Activated CD4-positive, alpha-beta memory T cell treated with anti-CD3 and anti-CD28 coated beads, Interleukin-2, amount 10 ng/mL, durations not matched to agents 7 days and 5 days (primary cell): ENCODE measurements around the gene CRIM1. TPM values are rescaled to one million over a fixed set of nuclear protein-coding genes. Genes with fewer than 3 reads are reported as not detected.

Experiments
- CTCF ChIA-PET: fragments of 350-600 bp; sonication (Branson Sonifier 250); formaldehyde crosslinking; loops from one replicate; lab custom pipeline; 2021; ENCODE audit warnings: antibody characterized with exemption, inconsistent platforms; lab: Charles Lee
- POLR2A ChIA-PET: fragments of 350-600 bp; sonication (Branson Sonifier 250); formaldehyde crosslinking; loops from one replicate; lab custom pipeline; 2021; ENCODE audit warnings: antibody characterized with exemption; lab: Charles Lee
- DNase-seq: peaks from one replicate; pipeline ENCODE4 v3.0.0-alpha.2; 2020
- H3K27ac Mint-ChIP-seq: one replicate; pipeline ENCODE4 v1.8.0; 2021; ENCODE audit warnings: mild to moderate bottlenecking, mixed read lengths
- H3K27me3 Mint-ChIP-seq: one replicate; pipeline ENCODE4 v1.8.0; 2021; ENCODE audit warnings: mixed read lengths
- H3K36me3 Mint-ChIP-seq: one replicate; pipeline ENCODE4 v1.8.0; 2021; ENCODE audit warnings: low read depth, mixed read lengths
- H3K4me1 Mint-ChIP-seq: one replicate; pipeline ENCODE4 v1.8.0; 2021; ENCODE audit warnings: mixed read lengths
- H3K4me3 Mint-ChIP-seq: one replicate; pipeline ENCODE4 v1.8.0; 2021; ENCODE audit warnings: mild to moderate bottlenecking, mixed read lengths
- H3K9me3 Mint-ChIP-seq: one replicate; pipeline ENCODE4 v1.8.0; 2021; ENCODE audit warnings: mixed read lengths
- total RNA-seq, 2 experiments: library from RNA; stranded (reverse); gene quantifications; one replicate each; pipeline ENCODE4 v1.2.3, GENCODE V29; 2021

CRIM1 gene
- total RNA-seq, 2 experiments from 2014 or later: 5.4 to 6.6 TPM

- H3K9me3 Mint-ChIP-seq: no peaks in the 10 kb centered on the region
- POLR2A ChIA-PET: interaction anchor here (1.7 kb wide), 1 partner anchor 15 kb away, joined by 5 read pairs; the partner anchor contains the start of gene FEZ2
- DNase-seq: no peak
These were observed 227.0 kb downstream of the CRIM1 start for GRCh38 chr2:36582538-36582937.

DNA sequence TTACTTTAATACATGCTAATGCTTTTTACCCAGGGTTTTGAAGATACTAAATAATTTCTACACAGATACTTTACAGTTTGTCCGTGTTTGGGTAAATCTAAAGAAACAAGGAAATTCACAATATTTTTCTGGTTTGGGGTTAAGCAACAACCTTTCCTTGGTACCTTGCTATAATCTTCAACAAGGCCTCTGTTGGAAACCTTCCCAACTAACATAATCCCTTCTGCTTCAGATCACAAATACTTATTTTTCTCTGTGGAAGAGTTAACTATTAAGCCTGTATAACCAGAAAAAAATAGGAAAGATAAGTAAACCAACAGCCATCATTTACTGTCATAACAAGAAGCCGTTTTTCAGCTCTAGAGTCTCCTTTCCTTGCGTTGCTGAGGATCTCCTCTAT, 227.4 kb downstream of the CRIM1 start:
- H3K27me3 Mint-ChIP-seq: no peaks in the 10 kb centered on the region
- H3K4me1 Mint-ChIP-seq: peaks cover 10% of the 10 kb centered on the region
- POLR2A ChIA-PET: interaction anchor here (1.7 kb wide), 1 partner anchor 15 kb away, joined by 5 read pairs; the partner anchor contains the start of gene FEZ2
- H3K4me3 Mint-ChIP-seq: no peak overlapping the region
- no peaks in the 10 kb centered on the region for H3K9me3 Mint-ChIP-seq
- no peak overlapping the region for H3K27ac Mint-ChIP-seq
- CTCF ChIA-PET: interaction anchor here (0.9 kb wide), 1 partner anchor 35 kb away, joined by 4 read pairs; no protein-coding TSS in a partner anchor
- DNase-seq: no peak
- peaks cover 80% of the 10 kb centered on the region for H3K36me3 Mint-ChIP-seq

More at GRCh38 chr2:36582538-36582937, 227.0 kb downstream of the CRIM1 start:
- Mint-ChIP-seq H3K27ac (no peak overlapping the region), H3K4me3 (no peak overlapping the region), H3K27me3 (no peaks in the 10 kb centered on the region), H3K36me3 (peaks cover 85% of the 10 kb centered on the region), H3K4me1 (peaks cover 10% of the 10 kb centered on the region)
- CTCF ChIA-PET: no interaction called here

DNA sequence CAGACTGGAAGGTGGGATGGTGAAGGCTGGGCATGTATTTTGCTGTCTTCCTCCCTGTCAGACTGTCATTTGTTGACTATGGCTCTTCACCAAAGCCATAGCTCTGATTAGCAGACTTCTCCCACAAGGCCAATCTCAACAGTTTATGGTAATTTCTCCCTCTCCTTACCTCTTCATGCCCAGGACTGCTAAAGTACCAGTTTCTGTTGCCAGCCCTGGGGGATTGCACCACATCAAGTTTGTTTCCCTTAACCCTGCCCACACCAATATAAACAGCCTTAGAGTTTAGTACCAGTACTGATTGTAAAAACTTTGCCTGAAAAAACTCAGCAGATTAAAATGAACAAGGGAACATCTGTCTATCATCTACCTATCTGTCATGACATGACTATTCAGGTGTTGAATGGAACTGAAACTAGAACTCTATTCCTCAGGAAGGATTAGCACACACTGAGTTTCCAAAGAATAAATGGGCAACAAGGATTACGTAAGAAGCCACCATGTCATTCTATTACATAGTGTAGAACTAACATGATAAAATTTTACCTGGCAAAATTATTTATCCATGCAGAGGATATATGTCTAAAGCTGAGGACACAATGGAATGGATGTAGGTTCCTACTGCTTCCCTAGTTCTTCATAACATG, 228.7 kb downstream of the CRIM1 start:
- no peaks in the 10 kb centered on the region for H3K27me3 Mint-ChIP-seq
- CTCF ChIA-PET: no interaction called here
- no peaks in the 10 kb centered on the region for H3K4me1 Mint-ChIP-seq
- no peak for DNase-seq
- POLR2A ChIA-PET: interaction anchor here (1.7 kb wide), 1 partner anchor 14 kb away, joined by 5 read pairs; the partner anchor contains the start of gene FEZ2
- H3K9me3 Mint-ChIP-seq: no peaks in the 10 kb centered on the region
- H3K4me3 Mint-ChIP-seq: no peak overlapping the region
- peaks cover 71% of the 10 kb centered on the region for H3K36me3 Mint-ChIP-seq
- no peak overlapping the region for H3K27ac Mint-ChIP-seq

GRCh38 chr2:36586672-36587071, 231.1 kb downstream of the CRIM1 start:
- H3K27me3 Mint-ChIP-seq: no peaks in the 10 kb centered on the region
- CTCF ChIA-PET: no interaction called here

GRCh38 chr2:36587101-36587500, 231.5 kb downstream of the CRIM1 start:
- Mint-ChIP-seq H3K36me3 (peaks cover 50% of the 10 kb centered on the region), H3K27ac (no peak overlapping the region), H3K27me3 (no peaks in the 10 kb centered on the region), H3K4me1 (no peaks in the 10 kb centered on the region), H3K4me3 (no peak overlapping the region), H3K9me3 (no peaks in the 10 kb centered on the region)
- CTCF ChIA-PET: interaction anchor here (0.7 kb wide), 1 partner anchor 9 kb away, joined by 3 read pairs; no protein-coding TSS in a partner anchor
- POLR2A ChIA-PET: no interaction called here
- no peak for DNase-seq

More at GRCh38 chr2:36586672-36587071, 231.1 kb downstream of the CRIM1 start:
- Mint-ChIP-seq H3K4me1 (no peaks in the 10 kb centered on the region), H3K4me3 (no peak overlapping the region), H3K36me3 (peaks cover 53% of the 10 kb centered on the region), H3K9me3 (no peaks in the 10 kb centered on the region), H3K27ac (no peak overlapping the region)
- POLR2A ChIA-PET: no interaction called here
- DNase-seq: no peak

DNA sequence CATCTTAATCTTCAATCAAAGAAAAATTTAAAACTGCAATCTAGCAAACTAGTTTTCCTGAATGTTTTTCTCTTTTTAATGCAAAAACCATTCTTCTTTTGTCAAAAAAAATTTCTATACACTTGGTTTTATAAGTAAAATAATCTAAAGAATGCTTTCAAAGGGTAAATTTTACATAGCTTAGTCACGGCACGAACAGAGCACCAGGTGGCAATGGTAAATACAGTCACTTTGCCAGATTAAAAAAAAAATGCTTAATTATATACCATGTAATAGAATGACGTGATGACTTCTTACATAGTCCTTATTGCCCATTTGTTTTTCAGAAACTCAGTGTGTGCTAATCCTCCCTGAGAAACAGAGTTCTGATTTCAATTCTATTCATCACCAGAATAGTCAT, 232.0 kb downstream of the CRIM1 start:
- CTCF ChIA-PET: interaction anchor here (0.7 kb wide), 1 partner anchor 9 kb away, joined by 3 read pairs; no protein-coding TSS in a partner anchor
- POLR2A ChIA-PET: no interaction called here
- H3K9me3 Mint-ChIP-seq: no peaks in the 10 kb centered on the region

DNA sequence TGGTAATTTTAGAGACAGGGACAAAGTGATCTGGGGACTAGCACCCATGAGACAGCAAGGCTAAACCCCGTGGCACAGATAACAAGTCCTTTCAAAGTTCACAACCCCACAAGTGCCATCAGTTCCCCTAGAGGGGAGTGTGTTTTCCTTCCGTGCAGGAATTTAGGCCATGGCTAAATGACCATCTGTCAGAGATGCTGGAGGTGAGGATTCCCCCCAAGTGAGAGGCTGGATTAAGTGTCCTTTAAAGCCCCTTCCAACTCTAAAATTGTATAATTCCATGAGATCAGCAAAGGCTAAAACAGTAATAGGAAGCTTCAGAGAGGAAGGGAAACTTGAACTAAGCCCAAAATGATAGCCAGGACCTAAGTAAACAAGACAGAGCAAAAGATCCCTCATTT, 233.7 kb downstream of the CRIM1 start:
- DNase-seq: no peak
- Mint-ChIP-seq H3K9me3 (no peaks in the 10 kb centered on the region), H3K36me3 (peaks cover 39% of the 10 kb centered on the region), H3K4me3 (no peak overlapping the region), H3K27me3 (no peaks in the 10 kb centered on the region), H3K27ac (no peak overlapping the region), H3K4me1 (peaks cover 2% of the 10 kb centered on the region)
- ChIA-PET CTCF (no interaction called here), POLR2A (no interaction called here)

More for the DNA sequence above, 232.0 kb downstream of the CRIM1 start:
- H3K36me3 Mint-ChIP-seq: peaks cover 46% of the 10 kb centered on the region
- H3K27ac Mint-ChIP-seq: no peak overlapping the region
- H3K4me1 Mint-ChIP-seq: no peaks in the 10 kb centered on the region
- DNase-seq: no peak
- no peak overlapping the region for H3K4me3 Mint-ChIP-seq
- H3K27me3 Mint-ChIP-seq: no peaks in the 10 kb centered on the region

DNA sequence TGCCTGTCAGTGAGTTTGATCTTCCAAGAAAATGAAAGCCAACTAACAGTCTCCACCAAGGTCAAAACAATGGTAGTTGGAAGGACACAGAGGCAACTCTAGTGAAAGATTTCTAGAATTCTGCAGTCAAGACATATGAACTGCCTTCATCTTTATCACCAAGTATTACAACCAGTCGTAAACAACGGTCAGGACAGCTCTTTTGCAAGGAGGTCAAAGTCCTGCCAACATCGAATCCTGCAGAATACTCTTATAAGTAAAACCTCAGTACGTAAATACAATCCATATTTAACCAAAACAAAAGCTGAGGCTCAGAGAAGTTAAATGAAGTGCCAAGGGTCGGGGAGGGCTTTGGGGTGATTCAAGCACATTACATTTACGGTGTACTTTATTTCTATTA, 239.3 kb downstream of the CRIM1 start:
- no peak for DNase-seq
- ChIA-PET CTCF (no interaction called here), POLR2A (no interaction called here)
- Mint-ChIP-seq H3K4me3 (no peak overlapping the region), H3K9me3 (no peaks in the 10 kb centered on the region), H3K27me3 (no peaks in the 10 kb centered on the region), H3K4me1 (peaks cover 18% of the 10 kb centered on the region), H3K27ac (no peak overlapping the region), H3K36me3 (peaks cover 11% of the 10 kb centered on the region)

GRCh38 chr2:36596397-36596796, 240.8 kb downstream of the CRIM1 start:
- POLR2A ChIA-PET: no interaction called here
- DNase-seq: no peak
- Mint-ChIP-seq H3K27ac (no peak overlapping the region), H3K4me3 (no peak overlapping the region), H3K27me3 (no peaks in the 10 kb centered on the region), H3K9me3 (no peaks in the 10 kb centered on the region), H3K4me1 (peaks cover 18% of the 10 kb centered on the region), H3K36me3 (peaks cover 9% of the 10 kb centered on the region)
- CTCF ChIA-PET: interaction anchor here (0.6 kb wide), 1 partner anchor 9 kb away, joined by 3 read pairs; no protein-coding TSS in a partner anchor

- H3K27me3 Mint-ChIP-seq: no peaks in the 10 kb centered on the region
- ChIA-PET POLR2A (interaction anchor here (1.0 kb wide), 1 partner anchor 450 kb away, joined by 3 read pairs; no protein-coding TSS in a partner anchor), CTCF (no interaction called here)
- DNase-seq: no peak
- peak overlapping the region; percentile 77 for H3K27ac Mint-ChIP-seq
- H3K36me3 Mint-ChIP-seq: peaks cover 9% of the 10 kb centered on the region
- peaks cover 18% of the 10 kb centered on the region for H3K4me1 Mint-ChIP-seq
- H3K4me3 Mint-ChIP-seq: peak overlapping the region; percentile 84
- H3K9me3 Mint-ChIP-seq: no peaks in the 10 kb centered on the region
These were observed 241.5 kb downstream of the CRIM1 start for GRCh38 chr2:36597003-36597531.

- Mint-ChIP-seq H3K4me3 (peak within 1 kb of the TSS; percentile 84), H3K4me1 (peaks cover 18% of the 10 kb centered on the region), H3K27ac (peak within 1 kb of the TSS; percentile 77), H3K9me3 (no peaks in the 10 kb centered on the region), H3K36me3 (peaks cover 9% of the 10 kb centered on the region), H3K27me3 (no peaks in the 10 kb centered on the region)
- ChIA-PET CTCF (no interaction called here), POLR2A (interaction anchor here (0.7 to 1.0 kb wide), 3 partner anchors 14 to 450 kb away, joined by 3 to 5 read pairs (median 3); no protein-coding TSS in a partner anchor)
- DNase-seq: peak; percentile 72
These were observed 242.2 kb downstream of the CRIM1 start, which contains the start of gene FEZ2 for GRCh38 chr2:36597532-36598377. Gene FEZ2 (minus strand): TSS chr2:36598168. CDS start chr2:36598142, 26 bp downstream.
